ENCODE data around the gene MEIS2. TPM values are rescaled to one million over a fixed set of nuclear protein-coding genes. Genes with fewer than 3 reads are reported as not detected.

Gene MEIS2
- total and polyA plus RNA-seq, 9 donors: 27.7 to 73.7 (median 47.7) TPM

- Histone ChIP-seq H3K4me1 (ENCODE audit: insufficient read depth) (no peaks in the 10 kb centered on the region), H3K9me3 (no peaks in the 10 kb centered on the region), H3K27me3 (no peaks in the 10 kb centered on the region), H3K36me3 (no peaks in the 10 kb centered on the region), H3K27ac (no peak overlapping the region), H3K4me3 (no peak overlapping the region)
- TF ChIP-seq POLR2A (IDR thresholded peaks at IDR 0.05): no peak
- TF ChIP-seq EP300 (IDR thresholded peaks at IDR 0.05): no peak
- TF ChIP-seq CTCF (IDR thresholded peaks at IDR 0.05): no peak
- intact Hi-C loops (cut with DNase I): no loop called here
- WGBS, 3 donors: 89 to 96% (median 93%) methylated on average over 5 of the region's 5 CpGs
- DNase-seq: no peak
Observed at GRCh38 chr15:37112971-37113670, 12.8 kb upstream of the MEIS2 start.

GRCh38 chr15:37112171-37112570 lies 11.8 kb upstream of the MEIS2 start:
- Histone ChIP-seq H3K36me3 (no peaks in the 10 kb centered on the region), H3K4me1 (ENCODE audit: insufficient read depth) (no peaks in the 10 kb centered on the region), H3K27ac (no peak overlapping the region), H3K4me3 (no peak overlapping the region), H3K9me3 (no peaks in the 10 kb centered on the region), H3K27me3 (no peaks in the 10 kb centered on the region)
- 65 to 85% (median 75%) methylated on average over 4 of the region's 4 CpGs for WGBS, 3 donors
- no peak for TF ChIP-seq CTCF (IDR thresholded peaks at IDR 0.05)
- no peak for TF ChIP-seq POLR2A (IDR thresholded peaks at IDR 0.05)
- intact Hi-C loops (cut with DNase I): no loop called here
- DNase-seq: no peak

GRCh38 chr15:37111427-37111717 lies 11.0 kb upstream of the MEIS2 start:
- no peaks in the 10 kb centered on the region for H3K4me1 ChIP-seq (ENCODE audit: insufficient read depth)
- no peaks in the 10 kb centered on the region for H3K36me3 ChIP-seq
- peak overlapping the region; percentile 51 for H3K4me3 ChIP-seq
- TF ChIP-seq CTCF (IDR thresholded peaks at IDR 0.05): no peak
- no peak for TF ChIP-seq POLR2A (IDR thresholded peaks at IDR 0.05)
- TF ChIP-seq EP300 (IDR thresholded peaks at IDR 0.05): no peak
- no peak overlapping the region for H3K27ac ChIP-seq
- 78 to 84% (median 81%) methylated on average over 3 of the region's 3 CpGs for WGBS, 3 donors
- no peaks in the 10 kb centered on the region for H3K9me3 ChIP-seq
- H3K27me3 ChIP-seq: no peaks in the 10 kb centered on the region
- no peak for DNase-seq
- intact Hi-C loops (cut with DNase I): loop anchor here in 1 of 4 donors (2.0 kb wide), 1 partner anchor 229 kb away; no protein-coding TSS in a partner anchor

- Histone ChIP-seq H3K4me1 (ENCODE audit: insufficient read depth) (no peaks in the 10 kb centered on the region), H3K27ac (no peak overlapping the region), H3K27me3 (no peaks in the 10 kb centered on the region), H3K4me3 (peak overlapping the region; percentile 51), H3K9me3 (no peaks in the 10 kb centered on the region), H3K36me3 (no peaks in the 10 kb centered on the region)
- TF ChIP-seq EP300 (IDR thresholded peaks at IDR 0.05) (no peak), CTCF (IDR thresholded peaks at IDR 0.05) (no peak), POLR2A (IDR thresholded peaks at IDR 0.05) (no peak)
- 55 to 79% (median 74%) methylated on average over 27 of the region's 27 CpGs for WGBS, 3 donors
- intact Hi-C loops (cut with DNase I): loop anchor here in 3 of 4 donors (2.0 to 10.0 kb wide), 3 partner anchors 225 to 228 kb away; no protein-coding TSS in a partner anchor
- DNase-seq: peak in 1 of 5 donors; percentile 37
Observed at GRCh38 chr15:37109872-37110572, 9.7 kb upstream of the MEIS2 start.
